ENCODE results near the gene FAM107B.
"Not testable (repeated sequence)": the region's sequence is repeated elsewhere in the genome, so short reads cannot be mapped to it uniquely, and the experiment has no call there.

The FAM107B gene

GRCh38 chr10:14595526-14596182, 179.0 kb downstream of the FAM107B start:
- no peak for DNase-seq

- no peak for DNase-seq
These were observed 179.7 kb downstream of the FAM107B start for GRCh38 chr10:14594878-14595525.

GRCh38 chr10:14593806-14594205, 180.9 kb downstream of the FAM107B start:
- DNase-seq, result no peak

- no peak for DNase-seq
These were observed 182.1 kb downstream of the FAM107B start for GRCh38 chr10:14592566-14592965.

GRCh38 chr10:14592026-14592425, 182.7 kb downstream of the FAM107B start:
- no peak for DNase-seq

- not testable (repeated sequence) for DNase-seq
These were observed 185.8 kb downstream of the FAM107B start for GRCh38 chr10:14588938-14589294.

- DNase-seq, result peak; percentile 61
These were observed 186.4 kb downstream of the FAM107B start for GRCh38 chr10:14588084-14588937.

GRCh38 chr10:14587540-14588083, 187.1 kb downstream of the FAM107B start:
- no peak for DNase-seq

- DNase-seq, result peak; percentile 44
These were observed 187.8 kb downstream of the FAM107B start for GRCh38 chr10:14586901-14587300.

- DNase-seq, result no peak
These were observed 189.2 kb downstream of the FAM107B start for GRCh38 chr10:14585287-14586193.

GRCh38 chr10:14584661-14585060, 190.0 kb downstream of the FAM107B start:
- DNase-seq, result peak; percentile 35

- DNase-seq, result no peak
These were observed 190.7 kb downstream of the FAM107B start for GRCh38 chr10:14583967-14584366.

- peak; percentile 74 for DNase-seq
These were observed 191.4 kb downstream of the FAM107B start for GRCh38 chr10:14583252-14583651.

GRCh38 chr10:14581553-14582321, 193.0 kb downstream of the FAM107B start:
- DNase-seq, result no peak

- no peak for DNase-seq
These were observed 193.9 kb downstream of the FAM107B start for GRCh38 chr10:14580671-14581332.

GRCh38 chr10:14579405-14579804, 195.3 kb downstream of the FAM107B start:
- no peak for DNase-seq

- no peak for DNase-seq
These were observed 196.4 kb downstream of the FAM107B start for GRCh38 chr10:14578060-14578952.

- no peak for DNase-seq
These were observed 199.8 kb downstream of the FAM107B start for GRCh38 chr10:14574885-14575284.

GRCh38 chr10:14574291-14574690, 200.4 kb downstream of the FAM107B start:
- no peak for DNase-seq

GRCh38 chr10:14573666-14574261, 200.9 kb downstream of the FAM107B start:
- DNase-seq, result no peak

Data from stimulated activated CD4-positive, alpha-beta T cell treated with anti-CD3 and anti-CD28 coated beads, Interleukin-4, amount 100 ng/mL, for 1 hour (primary cell).